Measurements from ENCODE around the gene RAB3GAP2.
"Not testable (repeated sequence)": the region's sequence is repeated elsewhere in the genome, so short reads cannot be mapped to it uniquely, and the experiment has no call there.

The RAB3GAP2 gene

DNA sequence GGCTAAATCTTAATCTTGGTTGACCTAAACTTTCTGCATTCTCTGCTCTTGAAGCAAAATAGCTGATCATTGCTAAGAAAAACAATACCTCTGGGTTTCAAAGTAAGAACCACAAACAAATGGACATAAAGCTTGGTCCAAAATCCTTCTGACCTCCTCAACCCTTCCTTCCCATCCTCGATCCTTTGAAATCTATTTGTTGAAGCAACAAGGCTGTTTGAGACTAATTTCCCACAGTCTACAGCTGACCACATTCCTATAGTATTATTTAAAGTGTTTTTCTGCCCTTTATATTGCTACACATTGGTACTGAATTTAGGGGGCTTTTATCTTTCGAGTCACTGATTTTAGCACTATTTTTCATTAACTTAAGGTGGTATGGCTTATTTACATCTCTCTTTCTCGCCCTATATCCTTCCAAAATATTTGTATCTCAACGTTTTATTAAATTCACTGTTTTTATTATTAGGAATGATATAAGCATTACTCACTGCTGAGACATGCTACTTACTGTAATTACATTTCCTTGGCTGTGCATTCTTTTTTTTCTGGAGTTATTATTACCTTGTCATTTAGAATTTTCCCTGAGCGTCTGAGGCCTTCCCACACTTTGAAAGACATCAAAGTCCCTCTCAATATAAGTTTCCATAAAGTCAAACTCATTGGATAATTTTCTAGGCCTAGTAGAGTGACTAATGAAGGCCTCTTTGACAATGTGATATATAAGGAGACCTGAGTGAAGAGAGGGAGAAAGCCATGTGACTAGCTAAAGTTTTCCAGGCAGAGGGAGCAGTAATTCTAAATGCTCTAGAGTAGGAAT is 73.9 kb downstream of the RAB3GAP2 start:
- no peak for DNase-seq (ENCODE audit: low read depth in 3 of 3)

DNA sequence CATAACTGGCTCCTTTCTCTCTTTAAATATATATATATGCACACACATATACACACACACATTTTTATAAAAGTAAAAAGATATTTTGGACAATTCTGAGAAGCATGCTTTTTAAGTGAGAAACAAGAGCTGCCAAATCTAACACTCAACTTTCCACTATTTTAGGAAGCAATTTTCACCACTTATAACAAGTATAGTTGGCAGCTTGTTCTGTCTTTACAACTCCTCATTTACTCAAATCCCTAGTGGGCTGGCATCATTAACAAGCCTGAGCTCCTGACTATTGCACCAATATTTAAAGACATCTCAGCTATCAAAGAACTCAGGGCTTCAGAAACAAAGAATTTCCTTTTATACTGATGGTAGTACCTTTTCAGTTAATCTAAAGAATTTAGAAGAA is 76.6 kb downstream of the RAB3GAP2 start:
- no peak for DNase-seq (ENCODE audit: low read depth in 3 of 3)

DNA sequence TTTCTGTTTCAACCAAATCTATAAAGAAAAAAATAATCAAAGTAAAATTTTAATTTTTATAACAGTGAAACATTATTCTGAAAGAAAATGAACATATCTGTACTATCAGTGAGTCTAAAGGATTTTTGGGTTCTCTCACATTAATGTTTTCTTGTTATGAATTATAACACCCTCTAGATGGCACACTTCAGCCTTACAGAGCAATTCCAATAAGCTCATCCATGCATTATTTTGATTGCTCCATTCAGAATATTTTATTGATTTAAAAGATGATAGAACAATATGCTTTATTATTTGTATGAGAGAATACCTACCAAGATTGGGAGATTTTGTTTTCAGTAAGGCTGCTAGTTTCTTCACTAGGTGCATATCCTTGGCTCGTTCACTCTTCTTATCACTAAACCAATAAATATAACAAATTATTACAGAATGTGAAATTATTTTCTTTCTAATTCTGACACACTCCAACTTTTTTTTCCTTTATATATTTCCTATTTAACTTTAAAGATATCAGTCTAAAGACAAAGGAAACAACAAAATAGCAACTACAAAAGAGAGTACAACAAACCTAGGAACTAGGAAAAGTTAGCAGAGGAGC is 82.4 kb downstream of the RAB3GAP2 start:
- no peak for DNase-seq (ENCODE audit: low read depth in 3 of 3)

DNA sequence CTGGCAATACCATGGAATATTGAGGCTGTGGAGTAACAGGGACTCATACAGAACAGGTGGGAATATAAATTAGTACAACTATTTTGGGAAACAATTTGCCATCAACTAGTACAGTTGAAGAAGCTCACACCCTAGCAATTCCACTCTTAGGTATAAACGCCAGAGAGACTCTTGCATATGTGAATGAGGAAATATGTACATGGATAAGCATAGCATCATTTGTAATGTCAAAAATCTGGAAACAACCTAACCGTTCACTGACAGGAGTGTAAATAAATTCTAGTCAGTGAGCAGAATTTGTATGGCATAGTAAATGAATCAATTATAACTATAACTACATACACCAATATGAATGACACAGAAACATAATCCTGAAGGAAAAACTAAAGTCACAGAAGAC is 83.7 kb downstream of the RAB3GAP2 start:
- DNase-seq (ENCODE audit: low read depth in 3 of 3) = no peak

- DNase-seq (ENCODE audit: low read depth in 3 of 3) = no peak
Measured at GRCh38 chr1:220186752-220187151, 85.5 kb downstream of the RAB3GAP2 start.

GRCh38 chr1:220184506-220184905 is 87.7 kb downstream of the RAB3GAP2 start:
- DNase-seq (ENCODE audit: low read depth in 3 of 3) = no peak

DNA sequence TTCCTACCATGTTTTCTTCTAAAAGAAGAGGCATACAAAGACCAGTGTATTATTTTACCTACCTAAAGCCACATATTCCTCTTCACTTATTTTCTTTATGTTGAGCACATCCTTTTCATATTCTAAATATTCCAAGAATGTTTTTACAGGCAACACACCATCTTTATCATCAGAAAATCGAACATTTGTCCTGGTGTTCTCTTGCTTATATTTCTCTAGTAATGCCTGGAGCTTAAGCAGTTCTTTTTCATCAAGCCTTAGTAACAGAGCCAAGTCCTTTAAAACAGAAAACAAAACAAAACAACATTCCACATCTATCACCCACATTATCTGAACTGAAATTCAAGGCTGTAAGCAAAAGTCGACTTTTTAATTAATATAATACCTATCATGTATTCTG is 89.6 kb downstream of the RAB3GAP2 start:
- DNase-seq (ENCODE audit: low read depth in 3 of 3) = no peak

DNA sequence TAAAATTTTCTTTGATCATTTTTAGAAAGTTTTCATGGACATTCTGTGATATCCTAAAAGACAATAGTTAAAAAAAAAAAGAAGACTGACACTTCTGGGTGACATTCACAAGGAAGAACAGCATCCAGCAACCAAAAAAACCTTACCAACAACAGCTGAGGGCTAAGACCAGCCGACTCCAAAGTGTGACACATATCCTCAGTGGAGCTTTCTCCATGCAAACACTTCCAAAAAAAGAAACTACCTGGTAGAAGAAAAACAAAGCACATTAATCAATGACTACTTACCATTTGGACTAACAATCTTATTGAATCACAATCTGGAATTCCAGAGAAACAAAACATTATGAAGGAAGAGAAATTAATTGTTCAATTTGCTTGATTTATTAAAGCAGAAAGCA is 90.1 kb downstream of the RAB3GAP2 start:
- DNase-seq (ENCODE audit: low read depth in 3 of 3) = no peak

DNA sequence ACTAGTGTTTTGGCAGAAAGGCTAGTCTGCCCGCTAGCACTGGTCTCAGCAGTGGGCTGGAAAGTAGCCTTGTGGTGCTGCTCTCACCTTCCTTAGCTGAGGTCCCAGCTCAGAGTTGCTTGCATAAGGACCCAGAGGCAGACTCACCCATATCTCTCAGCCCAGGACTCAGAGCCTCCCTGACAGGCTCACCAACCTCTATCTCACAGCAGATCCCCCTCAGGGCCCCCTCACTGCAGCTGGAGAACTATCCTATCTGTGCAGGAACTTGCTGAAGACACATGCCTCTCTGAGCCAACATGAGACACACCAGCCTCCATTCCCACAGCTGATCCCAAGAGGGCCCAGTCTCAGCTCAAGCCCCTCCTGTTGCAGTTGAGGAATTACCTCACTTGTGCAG is 95.7 kb downstream of the RAB3GAP2 start:
- no peak for DNase-seq (ENCODE audit: low read depth in 3 of 3)

DNA sequence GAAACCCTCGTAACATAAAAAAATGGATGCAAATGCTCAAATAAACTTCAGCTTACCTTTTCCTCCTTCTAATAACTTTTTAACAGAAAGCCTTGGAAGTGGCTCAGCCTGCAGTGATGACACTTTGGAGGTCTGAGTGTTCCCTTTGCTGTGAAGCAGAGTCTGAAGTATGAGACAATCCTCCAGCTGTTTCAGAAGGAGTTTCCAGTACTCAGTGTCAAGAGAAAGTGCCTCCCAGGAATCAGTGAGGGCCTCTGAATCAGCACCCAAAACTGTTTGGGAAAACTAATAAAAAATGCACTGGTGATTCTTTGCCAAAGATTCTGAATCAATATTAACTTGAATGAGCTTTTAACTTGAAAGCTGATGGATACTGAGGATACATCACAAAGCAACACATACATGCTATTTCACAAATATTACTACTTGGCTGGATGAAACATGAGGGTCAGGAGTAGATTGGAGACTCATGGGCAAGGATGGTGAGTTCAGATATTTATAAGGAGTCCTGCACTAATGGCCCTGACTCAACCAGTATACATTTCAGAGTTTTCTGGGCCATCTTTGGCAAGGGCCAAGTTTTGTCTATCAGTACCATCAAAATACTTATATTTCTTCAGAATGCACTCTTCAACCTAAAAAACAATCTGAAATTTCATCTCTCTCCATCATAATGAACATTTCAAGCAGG is 101.3 kb downstream of the RAB3GAP2 start:
- no peak for DNase-seq (ENCODE audit: low read depth in 3 of 3)

GRCh38 chr1:220169887-220170286 is 102.4 kb downstream of the RAB3GAP2 start:
- DNase-seq (ENCODE audit: low read depth in 3 of 3) = not testable (repeated sequence)

DNA sequence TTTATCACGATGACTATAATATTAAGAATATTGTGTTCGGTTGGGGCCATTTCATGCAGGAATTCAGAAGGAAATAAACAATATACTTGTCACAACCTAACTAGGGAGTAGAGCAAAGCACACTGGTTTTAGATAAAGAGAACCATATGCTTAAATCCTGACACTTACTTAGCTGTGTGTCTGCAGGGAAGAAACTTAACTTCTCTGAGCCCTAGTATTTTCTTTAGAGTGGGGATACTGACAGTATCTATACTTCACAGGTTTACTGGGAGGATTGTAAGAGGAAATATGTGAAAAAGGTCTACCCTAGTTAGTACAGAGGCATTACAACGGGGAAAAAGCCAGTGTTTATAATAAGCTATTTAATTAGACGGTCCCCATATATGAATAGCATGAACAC is 105.4 kb downstream of the RAB3GAP2 start:
- DNase-seq (ENCODE audit: low read depth in 3 of 3) = no peak

- DNase-seq (ENCODE audit: low read depth in 3 of 3) = no peak
Measured at GRCh38 chr1:220164517-220164916, 107.7 kb downstream of the RAB3GAP2 start.

DNA sequence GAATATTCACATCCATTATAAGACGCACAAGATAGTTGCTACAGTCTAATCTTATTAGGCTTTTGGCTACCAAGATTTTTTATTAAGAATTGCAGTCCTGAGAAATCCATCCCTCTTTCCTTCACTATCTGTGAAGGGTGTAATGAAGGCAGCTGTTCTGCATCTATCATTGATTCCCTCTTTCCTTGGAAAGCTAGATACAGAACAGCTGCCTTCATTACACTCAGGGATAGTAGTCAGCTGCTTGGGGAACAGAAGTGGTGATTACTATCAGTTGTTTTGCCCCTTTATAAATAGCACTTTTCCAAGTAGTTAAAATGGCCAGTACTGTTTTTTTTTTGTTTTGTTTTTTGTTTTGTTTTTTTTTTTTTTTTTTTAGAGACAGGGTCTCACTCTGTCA is 108.1 kb downstream of the RAB3GAP2 start:
- no peak for DNase-seq (ENCODE audit: low read depth in 3 of 3)

- no peak for DNase-seq (ENCODE audit: low read depth in 3 of 3)
Measured at GRCh38 chr1:220160027-220160426, 112.2 kb downstream of the RAB3GAP2 start.

- DNase-seq (ENCODE audit: low read depth in 3 of 3) = no peak
Measured at GRCh38 chr1:220159041-220159440, 113.2 kb downstream of the RAB3GAP2 start.

GRCh38 chr1:220158530-220158929 is 113.7 kb downstream of the RAB3GAP2 start:
- DNase-seq (ENCODE audit: low read depth in 3 of 3) = not testable (repeated sequence)

- no peak for DNase-seq (ENCODE audit: low read depth in 3 of 3)
Measured at GRCh38 chr1:220157738-220158137, 114.5 kb downstream of the RAB3GAP2 start.

- DNase-seq (ENCODE audit: low read depth in 3 of 3) = no peak
Measured at GRCh38 chr1:220156620-220157146, 115.6 kb downstream of the RAB3GAP2 start.

- DNase-seq (ENCODE audit: low read depth in 3 of 3) = no peak
Measured at GRCh38 chr1:220153147-220153546, 119.1 kb downstream of the RAB3GAP2 start.

GRCh38 chr1:220151454-220151853 is 120.8 kb downstream of the RAB3GAP2 start:
- no peak for DNase-seq (ENCODE audit: low read depth in 3 of 3)

DNA sequence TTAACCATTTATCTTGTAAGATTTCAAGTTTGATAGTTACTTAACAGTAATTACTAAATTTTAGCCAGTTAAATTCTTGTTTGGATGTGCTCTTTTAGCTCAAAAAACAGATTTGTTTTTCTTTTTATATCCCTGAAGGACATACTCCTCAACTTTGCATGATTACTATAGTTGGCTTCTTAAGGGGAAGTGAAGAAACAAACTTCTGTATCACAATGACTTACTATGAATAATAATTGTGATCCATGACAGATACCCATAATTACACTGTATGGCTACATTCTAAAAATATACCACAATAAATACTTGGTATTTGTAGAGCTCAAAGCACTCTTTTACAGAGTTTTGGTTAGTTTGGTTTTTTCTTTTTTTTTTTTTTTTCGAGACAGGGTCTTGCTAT is 122.5 kb downstream of the RAB3GAP2 start:
- DNase-seq (ENCODE audit: low read depth in 3 of 3) = no peak

- no peak for DNase-seq (ENCODE audit: low read depth in 3 of 3)
Measured at GRCh38 chr1:220144051-220144450, 128.2 kb downstream of the RAB3GAP2 start.
